Prostate gland (tissue), 2 donors: ENCODE data around the gene CSNK1G3.

ENCODE experiments used
- CTCF ChIP-seq, 4 experiments: fragments of 200-600 bp in 2 of 4; fragments of 450-650 bp in 2 of 4; sonication (generic) in 2 of 4; IDR thresholded peaks; 1 replicate in 3 of 4; 2 replicates in 1 of 4; pipeline ENCODE4 v1.5.1; 2016 to 2019; ENCODE audit warnings: antibody characterized with exemption in 4 of 4, mild to moderate bottlenecking in 2 of 4, moderate library complexity in 2 of 4
- POLR2A ChIP-seq: fragments of 450-650 bp; IDR thresholded peaks from one replicate; pipeline ENCODE4 v1.6.1; 2016; ENCODE audit warnings: antibody characterized with exemption, mild to moderate bottlenecking
- POLR2AphosphoS5 ChIP-seq: sonication (generic); formaldehyde crosslinking; IDR thresholded peaks from one replicate; pipeline ENCODE4 v1.6.1; 2017; ENCODE audit warnings: antibody characterized with exemption

GRCh38 chr5:123611406-123611709 is 99.4 kb downstream of the CSNK1G3 start:
- TF ChIP-seq POLR2A (no peak), CTCF (IDR thresholded peaks at IDR 0.05) (no peak), POLR2AphosphoS5 (no peak)
